KOPT-K1 (cell line): ENCODE measurements around the gene GSDMA.
"Not testable (repeated sequence)": the region's sequence is repeated elsewhere in the genome, so short reads cannot be mapped to it uniquely, and the experiment has no call there.

ENCODE experiments used
- H3K27ac ChIP-seq: fragments of 200-600 bp; sonication (generic); 2 replicates; pipeline ENCODE4 v1.5.1; 2016; ENCODE audit warnings: antibody characterized with exemption, mild to moderate bottlenecking, low read depth, low read length; ENCODE audit not compliant: poor library complexity, severe bottlenecking
- H3K36me3 ChIP-seq: fragments of 200-600 bp; sonication (generic); 2 replicates; pipeline ENCODE4 v1.5.1; 2017; ENCODE audit warnings: antibody characterized with exemption, mild to moderate bottlenecking, low read length, moderate library complexity; ENCODE audit not compliant: insufficient read depth
- H3K9me3 ChIP-seq: fragments of 200-600 bp; sonication (generic); 2 replicates; pipeline ENCODE4 v1.5.1; 2017; ENCODE audit warnings: antibody characterized with exemption, low read length, mild to moderate bottlenecking; ENCODE audit not compliant: insufficient read depth, poor library complexity, severe bottlenecking

GSDMA gene

DNA sequence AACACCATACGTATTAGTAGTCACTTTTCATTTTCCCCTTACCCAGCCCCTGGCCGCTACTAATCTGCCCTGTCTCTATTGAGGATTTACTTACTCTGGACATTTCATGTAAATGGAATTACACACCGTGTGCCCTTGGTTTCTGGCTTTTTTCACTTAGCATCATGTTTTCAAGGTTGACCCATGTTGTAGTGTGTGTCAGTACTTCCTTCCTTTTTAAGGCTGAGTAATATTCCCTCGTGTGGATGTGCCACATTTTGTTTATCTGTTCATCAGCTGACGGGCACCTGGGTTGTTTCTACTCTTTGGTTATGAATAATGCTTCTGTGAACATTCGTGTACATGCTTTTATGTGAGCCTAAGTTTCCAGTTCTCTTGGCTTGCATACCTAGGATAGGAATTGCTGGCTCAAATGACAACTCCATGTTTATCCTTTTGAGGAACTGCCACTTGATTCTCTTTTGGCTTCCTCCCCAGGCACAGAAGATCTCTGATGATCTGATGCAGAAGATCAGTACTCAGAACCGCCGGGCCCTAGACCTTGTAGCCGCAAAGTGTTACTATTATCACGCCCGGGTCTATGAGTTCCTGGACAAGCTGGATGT is 25.5 kb downstream of the GSDMA start:
- H3K9me3 ChIP-seq: no peaks in the 10 kb centered on the region
- peaks cover 100% of the 10 kb centered on the region for H3K36me3 ChIP-seq
- H3K27ac ChIP-seq: no peak overlapping the region

GRCh38 chr17:39994448-39994847 is 31.6 kb downstream of the GSDMA start:
- Histone ChIP-seq H3K9me3 (no peaks in the 10 kb centered on the region), H3K27ac (no peak overlapping the region), H3K36me3 (peaks cover 97% of the 10 kb centered on the region)

DNA sequence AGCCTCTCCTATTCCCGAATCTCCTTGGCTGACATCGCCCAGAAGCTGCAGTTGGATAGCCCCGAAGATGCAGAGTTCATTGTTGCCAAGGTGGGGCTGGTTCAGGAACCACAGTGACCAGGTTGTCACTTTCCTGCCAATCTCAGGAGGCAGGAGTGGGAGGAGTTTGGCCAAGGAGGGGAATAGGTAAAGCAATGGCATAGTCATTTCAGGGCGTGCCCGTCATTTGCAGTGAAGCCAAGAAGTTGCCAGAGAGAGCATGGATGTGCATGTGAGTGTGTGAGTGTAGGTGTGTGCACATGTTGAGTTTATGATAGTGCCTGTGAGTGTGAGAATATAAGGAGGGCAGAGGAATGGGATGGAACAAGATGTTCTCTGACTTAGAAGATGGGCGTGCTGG is 32.6 kb downstream of the GSDMA start:
- Histone ChIP-seq H3K36me3 (peaks cover 87% of the 10 kb centered on the region), H3K9me3 (no peaks in the 10 kb centered on the region), H3K27ac (no peak overlapping the region)

DNA sequence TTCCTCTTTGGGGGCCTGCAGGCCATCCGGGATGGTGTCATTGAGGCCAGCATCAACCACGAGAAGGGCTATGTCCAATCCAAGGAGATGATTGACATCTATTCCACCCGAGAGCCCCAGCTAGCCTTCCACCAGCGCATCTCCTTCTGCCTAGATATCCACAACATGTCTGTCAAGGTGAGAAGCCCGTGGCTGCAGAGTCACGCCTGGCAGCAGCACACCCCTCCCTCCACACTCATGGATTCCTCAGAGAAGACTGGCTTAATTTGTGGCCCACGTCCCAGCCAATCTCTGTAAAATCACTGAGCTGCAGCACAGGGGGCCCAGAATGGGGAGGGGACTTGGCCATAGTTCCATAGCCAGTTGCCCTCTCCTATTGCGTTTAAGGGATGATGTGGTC is 33.4 kb downstream of the GSDMA start:
- H3K9me3 ChIP-seq: no peaks in the 10 kb centered on the region
- H3K27ac ChIP-seq: no peak overlapping the region
- peaks cover 80% of the 10 kb centered on the region for H3K36me3 ChIP-seq

DNA sequence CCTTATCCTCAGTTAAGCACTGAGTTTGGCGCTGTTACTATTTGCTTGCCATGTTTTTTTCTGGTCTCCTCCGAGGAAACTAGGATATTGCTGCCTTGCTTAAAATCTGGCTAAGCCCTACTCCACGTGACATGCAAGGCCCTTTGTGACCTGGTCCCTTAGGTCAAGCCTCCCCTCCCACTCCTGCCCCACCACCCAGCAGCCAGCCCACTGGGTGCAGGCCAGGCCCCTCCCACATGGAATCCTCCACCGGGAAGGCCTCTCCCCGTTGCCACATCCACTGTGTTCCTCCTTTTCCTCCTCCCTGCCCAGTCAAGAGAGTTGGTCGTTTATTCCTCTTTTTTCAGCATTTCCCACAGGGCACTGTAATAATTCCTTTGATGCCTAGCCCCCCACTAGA is 34.0 kb downstream of the GSDMA start:
- Histone ChIP-seq H3K27ac (no peak overlapping the region), H3K9me3 (no peaks in the 10 kb centered on the region), H3K36me3 (peaks cover 73% of the 10 kb centered on the region)

DNA sequence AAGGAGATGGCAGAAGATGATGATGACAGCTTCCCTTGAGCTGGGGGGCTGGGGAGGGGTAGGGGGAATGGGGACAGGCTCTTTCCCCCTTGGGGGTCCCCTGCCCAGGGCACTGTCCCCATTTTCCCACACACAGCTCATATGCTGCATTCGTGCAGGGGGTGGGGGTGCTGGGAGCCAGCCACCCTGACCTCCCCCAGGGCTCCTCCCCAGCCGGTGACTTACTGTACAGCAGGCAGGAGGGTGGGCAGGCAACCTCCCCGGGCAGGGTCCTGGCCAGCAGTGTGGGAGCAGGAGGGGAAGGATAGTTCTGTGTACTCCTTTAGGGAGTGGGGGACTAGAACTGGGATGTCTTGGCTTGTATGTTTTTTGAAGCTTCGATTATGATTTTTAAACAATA is 34.7 kb downstream of the GSDMA start:
- Histone ChIP-seq H3K36me3 (peaks cover 66% of the 10 kb centered on the region), H3K9me3 (no peaks in the 10 kb centered on the region), H3K27ac (no peak overlapping the region)

- H3K9me3 ChIP-seq: no peaks in the 10 kb centered on the region
- peaks cover 51% of the 10 kb centered on the region for H3K36me3 ChIP-seq
- no peak overlapping the region for H3K27ac ChIP-seq
Measured at GRCh38 chr17:39999067-39999466, 36.3 kb downstream of the GSDMA start.

GRCh38 chr17:40000161-40000560 is 37.4 kb downstream of the GSDMA start:
- no peak overlapping the region for H3K27ac ChIP-seq
- H3K9me3 ChIP-seq: no peaks in the 10 kb centered on the region
- peaks cover 40% of the 10 kb centered on the region for H3K36me3 ChIP-seq

GRCh38 chr17:40001335-40001734 is 38.5 kb downstream of the GSDMA start:
- not testable (repeated sequence) for H3K9me3 ChIP-seq, H3K27ac ChIP-seq
- peaks cover 28% of the 10 kb centered on the region for H3K36me3 ChIP-seq

DNA sequence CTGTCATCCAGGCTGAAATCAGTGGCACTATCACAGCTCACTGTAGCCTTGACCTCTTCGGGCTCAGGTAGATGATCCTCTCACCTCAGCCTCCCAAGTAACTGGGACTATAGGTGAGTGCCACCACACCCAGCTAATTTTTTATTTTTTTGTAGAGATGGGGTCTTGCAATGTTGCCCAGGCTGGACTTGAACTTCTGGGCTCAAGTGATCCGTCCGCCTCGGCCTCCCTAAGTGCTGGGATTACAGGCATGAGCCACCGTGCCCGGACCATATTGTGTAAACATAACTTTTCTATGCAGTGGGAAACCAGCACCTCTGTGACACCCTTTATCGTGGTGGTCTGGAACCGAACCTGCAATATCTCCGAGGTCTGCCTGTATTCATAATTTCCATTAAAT is 41.3 kb downstream of the GSDMA start:
- H3K9me3 ChIP-seq: no peaks in the 10 kb centered on the region
- H3K27ac ChIP-seq: no peak overlapping the region
- 0 out of 2 replicates have a peak, but pooled peaks cover under 1% of the 10 kb centered on the region for H3K36me3 ChIP-seq

- H3K27ac ChIP-seq: no peak overlapping the region
- H3K9me3 ChIP-seq: no peaks in the 10 kb centered on the region
- H3K36me3 ChIP-seq: no peaks in the 10 kb centered on the region
Measured at GRCh38 chr17:40004712-40005111, 41.9 kb downstream of the GSDMA start.

DNA sequence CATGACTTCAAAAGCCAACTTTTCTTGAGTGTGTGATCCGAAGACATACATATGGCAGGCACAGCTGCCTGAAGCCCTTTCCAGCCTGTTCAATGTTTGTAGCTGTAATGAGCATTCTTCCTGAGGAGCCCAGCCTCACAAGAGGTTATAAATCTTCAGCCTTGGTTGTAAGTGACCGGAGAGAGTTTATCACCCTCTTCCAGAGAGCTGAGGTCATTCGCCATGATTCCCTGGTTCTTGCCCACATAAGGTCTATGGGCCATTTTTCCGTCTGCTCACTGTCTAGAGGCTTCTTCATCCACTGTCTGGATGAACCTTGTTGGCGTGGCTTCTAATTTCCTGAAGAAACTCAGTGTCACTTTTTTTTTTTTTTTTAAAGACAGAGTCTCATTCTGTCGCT is 42.7 kb downstream of the GSDMA start:
- no peaks in the 10 kb centered on the region for H3K9me3 ChIP-seq
- H3K36me3 ChIP-seq: no peaks in the 10 kb centered on the region
- no peak overlapping the region for H3K27ac ChIP-seq

- not testable (repeated sequence) for H3K27ac ChIP-seq, H3K36me3 ChIP-seq, H3K9me3 ChIP-seq
Measured at GRCh38 chr17:40010946-40011500, 48.2 kb downstream of the GSDMA start.

GRCh38 chr17:40012017-40012647 is 49.3 kb downstream of the GSDMA start:
- H3K36me3 ChIP-seq, H3K9me3 ChIP-seq, H3K27ac ChIP-seq: not testable (repeated sequence)

DNA sequence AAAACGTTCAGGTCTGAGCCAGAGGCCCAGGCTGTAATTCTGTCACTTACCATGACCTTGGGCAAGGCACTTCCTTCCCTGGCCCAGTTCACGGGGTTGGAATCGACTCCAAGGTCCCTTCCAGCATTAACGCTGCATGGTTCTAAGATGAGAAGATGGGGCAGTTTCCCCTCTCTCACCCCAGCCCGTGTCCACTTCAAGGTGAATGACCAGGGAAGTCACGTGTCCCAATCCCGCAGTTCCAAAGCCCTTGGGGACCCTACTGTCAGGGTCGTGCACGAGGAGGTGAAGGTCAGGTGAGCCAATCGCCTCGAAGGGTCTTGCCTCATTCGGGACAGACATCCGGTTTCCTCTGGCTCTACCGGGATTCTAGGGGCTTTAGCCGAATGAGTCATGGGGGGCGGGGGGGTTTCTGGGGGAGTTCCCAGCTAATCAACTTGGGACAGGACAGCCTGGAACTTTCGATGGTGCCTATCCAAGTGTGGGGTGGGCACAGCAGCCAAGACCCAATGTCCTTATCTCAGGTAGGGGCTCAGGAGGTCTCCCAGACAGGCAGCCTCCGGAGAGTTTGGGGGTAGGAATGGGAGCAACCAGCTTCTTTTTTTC is 51.7 kb downstream of the GSDMA start:
- Histone ChIP-seq H3K9me3 (no peaks in the 10 kb centered on the region), H3K36me3 (peaks cover 21% of the 10 kb centered on the region; the same call in 1 of the 2 replicates), H3K27ac (no peak overlapping the region)
